HepG2 (cell line): ENCODE measurements around the gene EBF4. TPM values are rescaled to one million over a fixed set of nuclear protein-coding genes. Genes with fewer than 3 reads are reported as not detected.

Experiments
- ATF1 ChIP-seq: IDR thresholded peaks from 2 replicates; pipeline ENCODE4 v1.6.1; 2016; ENCODE audit warnings: mild to moderate bottlenecking, control low read depth
- BRF2 ChIP-seq: sonication (generic); formaldehyde crosslinking; IDR thresholded peaks from 2 replicates; pipeline ENCODE4 v1.8.1; 2022; ENCODE audit warnings: mild to moderate bottlenecking, missing genetic modification reagents
- ETV5 ChIP-seq: IDR thresholded peaks from 2 replicates; pipeline ENCODE4 v1.6.1; 2018; ENCODE audit warnings: missing biosample characterization, missing genetic modification reagents, inconsistent platforms, borderline replicate concordance
- FOXO1 ChIP-seq: sonication (generic); formaldehyde crosslinking; IDR thresholded peaks from 2 replicates; pipeline ENCODE4 v1.4.0; 2020; ENCODE audit warnings: missing genetic modification reagents
- HES4 ChIP-seq: sonication (generic); formaldehyde crosslinking; IDR thresholded peaks from 2 replicates; pipeline ENCODE4 v1.9.0; 2021; ENCODE audit warnings: mild to moderate bottlenecking, missing genetic modification reagents, borderline replicate concordance
- JDP2 ChIP-seq: sonication (generic); formaldehyde crosslinking; IDR thresholded peaks from 2 replicates; pipeline ENCODE4 v1.8.1; 2022; ENCODE audit warnings: missing genetic modification reagents, borderline replicate concordance
- KDM2A ChIP-seq: sonication (generic); formaldehyde crosslinking; IDR thresholded peaks from 2 replicates; pipeline ENCODE4 v1.4.0; 2020; ENCODE audit warnings: low read depth, missing genetic modification reagents, borderline replicate concordance
- MAF1 ChIP-seq: sonication (generic); formaldehyde crosslinking; IDR thresholded peaks from 2 replicates; pipeline ENCODE4 v1.5.0; 2020; ENCODE audit warnings: missing genetic modification reagents, borderline replicate concordance
- MBNL3 ChIP-seq: fragments of 250-450 bp; sonication (Bioruptor Pico); conservative IDR thresholded peaks from 2 replicates; pipeline ENCODE4 v1.8.0; 2022; ENCODE audit warnings: mild to moderate bottlenecking, inconsistent platforms
- MXD3 ChIP-seq: IDR thresholded peaks from 2 replicates; pipeline ENCODE4 v1.6.1; 2016; ENCODE audit warnings: mild to moderate bottlenecking, missing biosample characterization, missing genetic modification reagents
- MXD4 ChIP-seq: IDR thresholded peaks from 2 replicates; pipeline ENCODE4 v1.6.1; 2016; ENCODE audit warnings: mild to moderate bottlenecking, missing biosample characterization, missing genetic modification reagents
- POGZ ChIP-seq: sonication (generic); formaldehyde crosslinking; IDR thresholded peaks from 2 replicates; pipeline ENCODE4 v1.4.0; 2020; ENCODE audit warnings: mild to moderate bottlenecking, missing genetic modification reagents
- TEAD3 ChIP-seq: optimal IDR thresholded peaks from 2 replicates; pipeline ENCODE3; 2016; ENCODE audit warnings: borderline replicate concordance
- U2AF1 ChIP-seq: fragments of 200-400 bp; formaldehyde crosslinking; optimal IDR thresholded peaks from 2 replicates; pipeline ENCODE3; 2017; ENCODE audit warnings: mild to moderate bottlenecking, low read depth, low read length
- YY1 ChIP-seq: IDR thresholded peaks from 2 replicates; pipeline ENCODE4 v1.6.1; 2011; ENCODE audit warnings: low read length, low read depth, moderate library complexity, mild to moderate bottlenecking; ENCODE audit not compliant: insufficient read depth, insufficient replicate concordance
- ZBTB42 ChIP-seq: sonication (generic); formaldehyde crosslinking; IDR thresholded peaks from 2 replicates; pipeline ENCODE4 v1.5.0; 2020; ENCODE audit warnings: mild to moderate bottlenecking, missing genetic modification reagents
- ZFP82 ChIP-seq: sonication (generic); formaldehyde crosslinking; IDR thresholded peaks from 2 replicates; pipeline ENCODE4 v1.5.1; 2020; ENCODE audit warnings: mild to moderate bottlenecking, missing genetic modification reagents, borderline replicate concordance
- ZNF407 ChIP-seq: sonication (generic); formaldehyde crosslinking; IDR thresholded peaks from one replicate; pipeline ENCODE4 v1.5.1; 2020; ENCODE audit warnings: mild to moderate bottlenecking, missing genetic modification reagents; ENCODE audit errors: not compliant biosample characterization
- ZNF562 ChIP-seq: sonication (generic); formaldehyde crosslinking; IDR thresholded peaks from 2 replicates; pipeline ENCODE4 v1.8.0; 2022; ENCODE audit warnings: missing genetic modification reagents, borderline replicate concordance
- ZNF780A ChIP-seq: sonication (generic); formaldehyde crosslinking; IDR thresholded peaks from 2 replicates; pipeline ENCODE4 v1.8.0; 2022; ENCODE audit warnings: mild to moderate bottlenecking, missing genetic modification reagents, moderate library complexity
- polyA plus RNA-seq, 8 experiments: library from polyadenylated mRNA; depleted of rRNA in 3 of 8; stranded (reverse) in 7 of 8; unstranded in 1 of 8; fragments of >200 nt; fragmentation: Illumina TruSeq in 4 of 8; extraction: Trizol in 4 of 8; gene quantifications; 2 replicates each; pipeline versions ENCODE4 v1.2.1 to v1.2.3, GENCODE V29; 2011 to 2016; ENCODE audit warnings: low read depth in 4 of 8, missing spikeins in 1 of 8, mixed read lengths in 1 of 8; ENCODE audit not compliant: insufficient read depth in 1 of 8
- total RNA-seq, 5 experiments: library from RNA; depleted of rRNA; stranded (reverse); fragments of >200 nt; fragmentation: Illumina TruSeq; extraction: Trizol; gene quantifications; 2 replicates each; pipeline ENCODE4 v1.2.3, GENCODE V29; 2016; ENCODE audit warnings: low read depth in 1 of 5

Gene EBF4
- total and polyA plus RNA-seq, 2 of the 13 experiments (the other 11 are each of a cell fraction or from before 2014, with no cell fraction given): 0.84 to 2.2 TPM

GRCh38 chr20:2692036-2692885, at the start of gene EBF4 (continued):
- TF ChIP-seq ZNF407: no peak
- TF ChIP-seq MXD3: peak; percentile 78
- TF ChIP-seq U2AF1: no peak
- no peak for TF ChIP-seq MBNL3 (CRISPR knock-in tag)
- TF ChIP-seq ZBTB42 (CRISPR knock-in tag): no peak
- TF ChIP-seq HES4 (CRISPR knock-in tag): peak; percentile 81; the same call in 1 of the 2 replicates
- peak; percentile 23 for TF ChIP-seq YY1
- TF ChIP-seq ETV5 (CRISPR knock-in tag): no peak
- TF ChIP-seq ZNF562 (CRISPR knock-in tag): no peak
- TF ChIP-seq FOXO1 (CRISPR knock-in tag): 0 out of 2 replicates have a peak, but pooled peaks have one; percentile 45
- TF ChIP-seq BRF2 (CRISPR knock-in tag): no peak
- TF ChIP-seq MXD4: peak; percentile 45; the same call in 1 of the 2 replicates
- no peak for TF ChIP-seq ZFP82
- TF ChIP-seq ATF1: no peak
- peak; percentile 76 for TF ChIP-seq KDM2A
- no peak for TF ChIP-seq ZNF780A (CRISPR knock-in tag)
- TF ChIP-seq JDP2 (CRISPR knock-in tag): peak; percentile 33; the same call in 1 of the 2 replicates
- 0 out of 2 replicates have a peak, but pooled peaks have one; percentile 20 for TF ChIP-seq MAF1 (CRISPR knock-in tag)
- TF ChIP-seq POGZ (CRISPR knock-in tag): no peak
- peak; percentile 60 for TF ChIP-seq TEAD3 (CRISPR knock-in tag)
